ENCODE data around the gene NCS1.
"Not testable (repeated sequence)": the region's sequence is repeated elsewhere in the genome, so short reads cannot be mapped to it uniquely, and the experiment has no call there.

The NCS1 gene

GRCh38 chr9:130242270-130243014 lies 70.2 kb downstream of the NCS1 start:
- DNase-seq = no peak

GRCh38 chr9:130243015-130243881 lies 71.0 kb downstream of the NCS1 start:
- DNase-seq = peak; percentile 67 to 85

- no peak for DNase-seq
Observed at GRCh38 chr9:130243882-130244170, 71.6 kb downstream of the NCS1 start.

GRCh38 chr9:130244548-130245165 lies 72.5 kb downstream of the NCS1 start:
- no peak for DNase-seq

GRCh38 chr9:130245474-130245873 lies 73.3 kb downstream of the NCS1 start:
- no peak for DNase-seq

- no peak for DNase-seq
Observed at GRCh38 chr9:130246126-130246525, 73.9 kb downstream of the NCS1 start.

- DNase-seq = no peak
Observed at GRCh38 chr9:130254747-130255630, 82.8 kb downstream of the NCS1 start.

GRCh38 chr9:130255631-130256134 lies 83.5 kb downstream of the NCS1 start:
- DNase-seq = no peak

- no peak for DNase-seq
Observed at GRCh38 chr9:130256644-130257043, 84.4 kb downstream of the NCS1 start.

- DNase-seq = not testable (repeated sequence)
Observed at GRCh38 chr9:130258137-130258536, 85.9 kb downstream of the NCS1 start.

GRCh38 chr9:130259044-130259443 lies 86.8 kb downstream of the NCS1 start:
- no peak for DNase-seq

- no peak for DNase-seq
Observed at GRCh38 chr9:130260816-130261765, 88.9 kb downstream of the NCS1 start.

- no peak for DNase-seq
Observed at GRCh38 chr9:130262061-130262745, 90.0 kb downstream of the NCS1 start.

GRCh38 chr9:130262771-130263170 lies 90.6 kb downstream of the NCS1 start:
- no peak for DNase-seq

GRCh38 chr9:130263601-130264413 lies 91.6 kb downstream of the NCS1 start:
- DNase-seq = no peak

GRCh38 chr9:130264414-130265350 lies 92.5 kb downstream of the NCS1 start:
- DNase-seq = no peak

GRCh38 chr9:130265431-130266235 lies 93.4 kb downstream of the NCS1 start, which contains the start of gene HMCN2:
Gene HMCN2 (plus strand): TSS chr9:130265760. CDS start chr9:130265879, 119 bp downstream.
- DNase-seq = no peak
